AG08396 (cell line): ENCODE measurements around the gene GRP.
"Not testable (repeated sequence)": the region's sequence is repeated elsewhere in the genome, so short reads cannot be mapped to it uniquely, and the experiment has no call there.

Experiments
- DNase-seq: peaks from one replicate; pipeline ENCODE4 v3.0.0; 2012; ENCODE audit warnings: low spot score, mixed read lengths

The GRP gene

DNA sequence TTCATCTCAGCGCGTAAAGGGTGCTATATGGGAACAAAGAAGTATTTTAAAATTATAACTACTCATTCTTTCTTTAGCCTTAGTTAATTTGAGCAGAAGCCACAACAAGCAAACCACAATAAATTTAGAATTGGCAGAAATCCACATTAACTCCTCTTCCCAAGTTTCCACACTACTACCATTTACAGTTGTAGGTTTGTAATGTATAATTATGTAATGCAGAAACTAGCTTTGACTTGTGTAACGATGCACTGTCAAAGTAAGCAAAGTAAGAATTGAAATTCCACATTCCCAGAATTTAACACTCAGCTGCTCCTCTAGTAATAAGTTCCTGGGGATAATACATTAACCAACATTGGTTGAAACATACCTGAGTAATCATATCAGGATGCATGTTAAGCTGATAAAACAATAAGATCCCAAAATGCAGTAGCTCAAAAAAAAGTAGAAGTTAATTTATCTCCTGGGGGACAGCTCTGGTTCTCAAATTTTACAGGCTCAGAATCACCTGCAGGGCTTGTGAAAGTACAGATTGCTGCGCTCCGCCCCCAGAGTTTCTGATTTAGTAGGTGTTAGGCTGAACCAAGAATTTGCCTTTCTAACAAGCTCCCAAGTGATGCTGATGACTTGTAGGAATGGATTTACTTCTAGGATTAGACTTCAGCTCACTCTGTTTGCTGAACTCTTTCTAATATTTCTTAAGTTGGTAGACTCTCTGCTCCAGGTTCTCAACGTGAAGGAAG is 9.9 kb downstream of the GRP start:
- no peak for DNase-seq

DNA sequence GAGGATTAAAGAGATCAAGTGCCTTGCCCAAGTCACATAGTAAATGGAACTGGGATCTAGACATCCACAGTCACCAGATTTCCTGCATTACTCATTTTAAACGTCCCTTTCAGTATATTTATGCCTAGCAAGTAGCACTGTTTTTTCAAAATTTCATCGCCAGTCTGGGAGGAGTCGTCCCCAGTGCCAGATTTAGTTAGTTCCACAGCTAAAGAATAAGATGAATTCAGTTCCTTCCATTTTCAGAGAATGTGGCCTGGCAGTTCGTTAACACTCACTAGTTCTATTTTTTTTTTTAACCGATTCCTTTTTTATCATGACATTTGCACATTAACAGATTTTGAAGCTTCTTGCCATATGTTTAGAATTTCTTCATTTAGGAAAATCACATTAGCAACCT is 11.2 kb downstream of the GRP start:
- DNase-seq, result no peak

DNA sequence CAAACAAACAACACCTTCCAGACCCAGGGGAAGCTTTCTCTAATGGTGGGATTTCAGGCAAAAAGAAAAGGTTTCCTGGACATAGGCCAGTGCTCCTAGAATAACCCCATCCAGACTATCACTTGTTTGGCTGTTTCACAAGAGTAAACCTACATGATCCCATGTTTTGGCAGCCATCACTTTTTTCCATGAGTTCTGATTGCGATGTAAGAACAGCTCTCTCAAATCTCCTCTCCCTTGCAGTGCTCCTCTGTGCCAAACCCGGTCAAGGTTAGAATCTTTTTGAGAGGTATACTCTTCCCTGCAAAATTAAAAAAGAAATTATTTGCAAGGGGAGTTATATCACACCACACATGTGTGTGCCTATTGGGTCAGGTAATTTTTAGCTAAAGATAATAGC is 11.9 kb downstream of the GRP start:
- DNase-seq, result no peak

DNA sequence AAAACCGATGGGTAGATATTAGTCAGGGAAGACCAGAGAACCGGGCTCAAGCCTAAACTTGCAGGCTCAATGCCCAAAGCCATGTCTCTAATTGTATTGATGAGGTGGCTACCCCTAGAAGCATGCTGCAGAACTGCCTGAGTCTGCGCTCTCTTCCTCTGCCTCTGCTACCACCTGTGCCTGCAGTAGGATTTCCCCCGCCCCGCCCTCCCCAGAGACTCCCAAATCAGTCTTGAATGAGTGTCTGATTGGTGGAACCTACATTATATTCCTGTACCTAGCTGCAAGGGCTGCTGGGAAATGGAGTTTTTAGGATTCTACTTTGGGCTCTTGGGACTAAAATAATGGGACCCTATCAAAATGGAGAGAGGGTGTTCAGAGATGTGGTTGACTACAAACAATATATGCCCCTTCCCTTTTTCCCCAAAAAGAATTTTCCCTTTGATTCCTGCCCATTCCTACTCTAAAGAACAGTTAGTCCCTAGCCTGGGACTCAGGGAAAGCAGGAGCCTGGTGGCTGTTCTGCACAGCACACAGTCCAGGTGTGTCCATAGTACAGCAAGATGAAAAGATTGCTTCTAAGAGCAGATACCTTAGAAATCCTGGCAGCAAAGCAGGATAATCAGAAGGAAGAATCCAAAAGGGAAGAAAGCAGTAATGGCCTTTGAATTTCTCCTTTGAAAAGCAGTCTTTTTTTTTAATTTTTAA is 12.5 kb downstream of the GRP start:
- DNase-seq, result no peak

DNA sequence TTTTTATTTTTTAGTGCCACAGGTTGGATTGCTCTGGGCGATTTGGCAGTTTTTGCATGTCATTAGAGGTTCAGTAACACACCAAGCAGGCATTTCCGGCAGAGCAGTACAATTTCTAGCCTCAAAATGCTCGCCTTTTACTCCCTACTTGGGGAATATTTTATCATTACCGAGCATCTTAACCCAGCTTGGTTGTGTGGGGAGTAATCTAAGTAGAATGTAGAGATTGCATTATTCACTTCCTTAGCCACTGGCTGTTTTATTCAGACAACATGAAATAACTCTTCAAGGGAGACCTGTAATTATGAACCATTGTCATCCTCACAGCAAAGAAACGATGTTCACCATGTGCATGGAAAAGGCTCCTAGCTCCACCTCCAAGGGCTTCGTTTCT is 13.1 kb downstream of the GRP start:
- DNase-seq, result no peak

DNA sequence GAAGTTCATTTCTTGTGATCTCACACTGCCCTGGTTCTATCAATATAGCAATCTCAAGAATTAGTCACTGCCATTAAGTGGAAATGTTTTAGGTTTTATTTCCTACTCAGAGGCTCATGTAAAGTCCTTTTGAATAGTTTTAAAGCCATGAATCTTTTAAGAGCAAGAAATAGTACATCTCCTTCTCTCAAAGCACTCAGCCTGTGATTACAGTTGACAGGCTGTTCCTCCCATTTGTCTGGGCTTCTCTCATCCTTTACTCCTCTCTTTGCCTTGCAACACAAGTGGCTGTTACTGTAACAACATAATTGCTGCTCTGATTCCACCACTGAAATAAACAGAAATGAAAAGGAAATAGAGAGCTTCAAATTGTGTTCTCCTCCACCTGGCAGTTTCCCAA is 18.4 kb downstream of the GRP start:
- DNase-seq, result no peak

DNA sequence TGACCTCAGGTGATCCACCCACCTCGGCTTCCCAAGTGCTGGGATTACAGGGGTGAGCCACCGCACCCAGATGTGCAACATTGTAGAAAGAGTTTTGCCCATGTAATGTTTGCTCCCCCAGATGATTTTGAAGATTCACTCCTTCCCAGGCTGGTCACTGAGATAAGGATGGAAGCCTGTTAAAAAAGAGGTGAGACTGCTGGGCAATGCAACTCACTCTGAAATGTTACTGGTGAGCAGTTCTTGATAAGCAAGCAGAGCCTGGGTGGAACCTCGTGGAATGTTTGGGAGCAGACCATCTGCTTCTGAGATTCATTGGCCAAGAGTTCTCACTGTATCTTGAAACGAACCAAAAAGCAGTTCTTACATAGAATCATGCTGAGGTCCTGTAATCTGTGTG is 19.7 kb downstream of the GRP start:
- DNase-seq, result no peak

DNA sequence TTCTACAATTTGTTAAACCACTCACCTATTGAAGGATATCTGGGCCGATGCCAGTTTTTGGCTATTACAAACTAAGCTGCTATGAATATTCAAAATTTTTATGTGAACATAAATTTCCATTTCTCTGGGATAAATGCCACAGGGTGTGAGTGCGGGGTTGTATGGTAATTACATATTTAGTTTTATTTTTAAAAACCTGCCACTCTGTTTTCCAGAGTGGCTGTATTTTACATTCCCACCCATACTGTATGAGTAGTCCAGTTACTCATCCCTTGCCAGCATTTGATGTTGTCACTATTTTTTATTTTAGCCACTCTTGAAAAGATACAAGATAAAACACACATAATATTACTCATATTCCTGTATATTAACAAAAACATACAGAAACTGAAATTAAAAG is 22.9 kb downstream of the GRP start:
- DNase-seq, result no peak

DNA sequence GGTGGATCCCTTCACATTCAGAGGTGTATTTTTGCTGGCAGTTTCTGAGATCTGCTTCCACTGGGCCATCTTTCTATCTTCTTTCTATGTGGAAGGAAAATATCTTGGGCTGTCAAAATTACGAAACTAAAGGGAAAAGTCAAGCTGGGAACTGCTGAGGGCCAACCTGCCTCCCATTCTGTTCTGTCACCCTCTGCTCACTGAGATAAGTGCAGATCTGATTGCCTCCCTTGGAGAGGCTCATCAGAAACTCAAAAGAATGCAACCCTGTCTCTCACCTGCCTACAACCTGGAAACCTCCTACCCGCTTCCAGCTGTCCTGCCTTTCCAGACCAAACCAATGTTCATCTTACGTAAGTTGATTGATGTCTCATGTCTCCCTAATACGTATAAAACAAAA is 26.8 kb downstream of the GRP start:
- no peak for DNase-seq

DNA sequence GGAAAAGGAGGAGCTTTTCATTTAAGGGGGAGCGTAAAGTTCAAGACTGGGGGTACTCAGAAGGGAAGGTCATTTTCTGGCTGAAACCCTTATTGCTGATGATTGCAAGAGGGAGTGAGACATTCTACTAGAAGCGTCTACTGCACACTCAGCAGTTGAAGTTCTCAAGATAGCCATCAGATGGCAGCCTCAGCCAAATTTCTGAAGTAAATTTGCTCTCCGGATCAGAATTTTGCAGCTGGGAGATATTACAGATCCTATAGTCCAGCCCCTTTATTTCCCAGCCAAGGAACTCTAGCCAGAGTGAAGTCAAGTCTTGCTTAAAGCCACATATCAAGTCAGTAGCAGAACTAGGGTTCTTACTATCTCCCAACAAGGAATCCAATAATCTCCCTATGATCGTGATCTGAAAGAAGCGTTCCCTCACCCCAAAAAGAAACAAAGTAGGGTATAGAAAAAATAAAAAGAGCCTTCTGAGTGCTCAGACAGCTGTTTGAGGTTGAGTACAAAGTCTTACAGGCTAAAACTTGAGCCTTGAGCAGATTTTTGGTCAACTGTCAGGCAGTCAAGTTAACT is 29.3 kb downstream of the GRP start:
- DNase-seq, result peak; percentile 82

DNA sequence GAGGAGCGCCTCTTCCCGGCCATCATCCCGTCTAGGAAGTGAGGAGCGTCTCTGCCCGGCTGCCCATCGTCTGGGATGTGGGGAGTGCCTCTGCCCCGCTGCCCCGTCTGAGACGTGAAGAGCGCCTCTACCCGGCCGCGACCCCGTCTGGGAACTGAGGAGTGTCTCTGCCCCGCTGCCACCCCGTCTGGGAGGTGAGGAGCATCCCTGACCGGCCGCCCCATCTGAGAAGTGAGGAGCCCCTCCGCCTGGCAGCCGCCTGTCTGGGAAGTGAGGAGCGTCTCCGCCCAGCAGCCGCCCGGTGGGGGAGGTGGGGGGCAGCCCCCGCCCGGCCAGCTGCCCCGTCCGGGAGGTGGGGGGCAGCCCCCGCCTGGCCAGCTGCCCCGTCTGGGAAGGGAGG is 35.5 kb downstream of the GRP start:
- not testable (repeated sequence) for DNase-seq

DNA sequence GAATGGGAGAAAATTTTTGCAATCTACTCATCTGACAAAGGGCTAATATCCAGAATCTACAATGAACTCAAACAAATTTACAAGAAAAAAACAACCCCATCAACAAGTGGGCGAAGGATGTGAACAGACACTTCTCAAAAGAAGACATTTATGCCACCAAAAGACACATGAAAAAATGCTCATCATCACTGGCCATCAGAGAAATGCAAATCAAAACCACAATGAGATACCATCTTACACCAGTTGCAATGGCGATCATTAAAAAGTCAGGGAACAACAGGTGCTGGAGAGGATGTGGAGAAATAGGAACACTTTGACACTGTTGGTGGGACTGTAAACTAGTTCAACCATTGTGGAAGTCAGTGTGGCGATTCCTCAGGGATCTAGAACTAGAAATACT is 41.9 kb downstream of the GRP start:
- DNase-seq, result not testable (repeated sequence)

DNA sequence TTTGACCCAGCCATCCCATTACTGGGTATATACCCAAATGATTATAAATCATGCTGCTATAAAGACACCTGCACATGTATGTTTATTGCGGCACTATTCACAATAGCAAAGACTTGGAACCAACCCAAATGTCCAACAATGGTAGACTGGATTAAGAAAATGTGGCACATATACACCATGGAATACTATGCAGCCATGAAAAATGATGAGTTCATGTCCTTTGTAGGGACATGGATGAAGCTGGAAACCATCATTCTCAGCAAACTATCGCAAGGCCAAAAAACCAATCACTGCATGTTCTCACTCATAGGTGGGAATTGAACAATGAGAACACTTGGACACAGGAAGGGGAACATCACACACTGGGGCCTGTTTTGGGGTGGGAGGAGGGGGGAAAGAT is 42.3 kb downstream of the GRP start:
- DNase-seq, result not testable (repeated sequence)

DNA sequence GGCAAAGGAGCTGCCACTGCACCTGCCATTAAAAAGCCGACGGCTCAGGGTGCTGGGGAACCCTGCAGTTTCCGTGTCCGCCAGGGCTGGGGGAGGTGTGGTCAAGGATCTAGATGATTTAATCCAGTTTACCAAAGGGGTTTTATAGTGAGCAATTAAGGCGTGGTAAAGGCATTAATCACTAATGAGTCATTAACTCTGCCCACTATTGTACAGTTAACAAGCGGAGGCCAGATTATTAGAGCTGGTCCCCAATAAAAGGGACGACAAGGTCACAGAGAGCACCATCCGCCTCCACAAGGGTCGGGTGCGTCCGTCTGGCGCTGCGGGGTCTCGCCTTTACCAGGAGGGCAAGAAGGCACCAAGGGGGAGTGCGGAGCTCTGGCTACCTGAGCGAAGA is 43.7 kb downstream of the GRP start:
- DNase-seq, result no peak

DNA sequence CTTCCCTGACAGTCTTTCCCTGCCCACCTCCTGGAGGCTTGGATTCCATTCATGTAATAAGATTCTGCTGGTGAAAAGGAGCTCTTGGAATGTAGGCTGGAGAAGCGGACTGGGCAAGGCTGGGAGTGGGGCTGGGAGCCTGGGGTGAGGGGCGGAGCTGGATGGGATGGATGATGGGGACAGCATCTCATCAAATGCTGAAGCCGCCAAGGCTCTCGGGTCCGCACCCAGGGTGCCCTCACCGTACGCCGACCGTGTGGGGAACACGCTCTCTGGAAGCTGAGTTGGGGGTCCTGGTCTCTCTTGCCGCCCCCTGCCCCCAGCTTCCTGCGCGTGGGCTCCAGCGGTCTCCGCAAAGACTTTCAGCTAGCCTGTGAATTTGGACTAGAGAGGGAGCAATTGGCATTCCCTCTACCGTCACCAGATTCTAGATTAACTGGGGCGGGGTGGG is 44.2 kb downstream of the GRP start:
- peak; percentile 9 for DNase-seq

DNA sequence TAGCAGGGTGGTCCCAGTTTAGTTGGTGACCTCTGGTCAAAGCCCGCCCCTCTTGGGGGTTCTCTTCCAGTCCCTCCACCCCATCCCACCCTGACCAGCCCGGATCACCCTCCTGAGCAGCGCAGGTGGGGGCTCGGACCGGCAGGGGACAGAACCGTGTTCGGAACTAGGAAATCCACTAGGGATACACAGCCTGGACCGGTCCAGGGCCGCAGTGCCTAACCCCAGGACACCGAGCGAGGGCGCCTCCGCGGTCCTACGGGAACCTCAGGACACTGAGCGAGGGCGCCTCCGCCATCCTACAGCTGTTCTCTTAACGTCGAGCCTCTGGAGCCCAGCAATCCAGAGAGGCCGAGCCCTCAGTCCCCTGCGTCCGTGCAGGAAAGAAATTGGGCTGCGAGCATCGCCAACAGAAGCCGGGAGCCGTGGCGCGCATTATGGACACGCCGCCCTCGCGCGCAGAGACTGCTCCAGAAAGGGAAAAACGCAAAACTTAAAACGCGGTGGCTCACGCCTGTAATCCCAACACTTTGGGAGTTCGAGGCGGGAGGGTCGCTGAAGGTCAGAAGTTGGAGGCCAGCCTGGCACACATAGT is 44.8 kb downstream of the GRP start:
- DNase-seq, result peak; percentile 9

DNA sequence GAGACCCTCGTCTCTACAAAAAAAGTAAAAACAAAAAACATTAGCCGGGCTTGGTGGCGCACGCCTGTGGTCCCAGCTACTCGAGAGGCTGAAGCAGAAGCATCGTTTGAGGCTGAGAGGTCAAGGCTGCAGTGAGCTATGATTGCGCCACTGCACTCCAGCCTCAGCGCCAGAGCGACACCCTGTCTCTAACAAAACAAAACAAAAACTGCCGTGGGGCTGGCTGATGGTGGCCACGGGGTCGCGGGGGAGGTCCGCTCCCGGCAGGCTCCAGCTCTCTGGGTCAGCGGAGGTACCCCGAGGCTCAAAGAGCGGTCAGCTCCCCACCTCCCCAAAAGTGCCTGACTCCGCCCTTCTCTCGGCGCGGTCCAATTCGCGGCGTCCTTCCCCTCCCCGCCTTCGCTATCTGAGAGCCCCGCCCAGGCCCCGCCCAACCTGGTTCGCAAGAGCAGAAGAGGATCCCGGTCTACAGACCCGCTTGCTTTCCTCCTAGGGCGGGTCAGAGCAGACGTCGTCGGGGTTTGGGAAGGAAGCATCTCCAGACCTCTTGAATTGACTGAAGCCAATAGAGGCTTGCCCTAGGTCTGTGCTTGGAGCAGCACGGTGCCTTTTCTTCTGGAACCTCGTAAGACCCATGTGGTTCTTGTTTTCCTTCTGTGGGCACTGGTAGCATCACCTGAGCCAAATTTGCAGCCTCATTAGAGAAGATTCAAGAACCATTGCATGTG is 45.5 kb downstream of the GRP start:
- DNase-seq, result peak; percentile 19

DNA sequence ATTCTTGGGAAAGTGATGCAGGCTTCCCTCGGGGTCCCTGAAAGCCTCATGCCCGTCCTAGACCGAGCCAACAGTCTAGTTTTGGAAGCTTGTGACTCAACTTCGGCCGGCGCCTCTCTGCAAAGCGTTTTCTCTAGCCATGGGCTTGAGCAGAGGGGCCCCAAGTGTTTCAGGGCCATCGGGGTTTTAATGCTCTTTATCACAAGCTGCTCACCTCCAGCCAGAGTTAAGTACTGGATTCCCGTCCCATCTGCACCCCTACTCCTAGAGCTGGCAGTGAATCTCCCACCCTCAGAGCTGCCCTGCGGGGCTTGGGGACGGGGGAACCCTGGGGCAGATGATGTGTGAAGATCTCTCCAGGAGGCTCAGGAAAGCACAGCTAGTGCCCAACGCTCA is 46.0 kb downstream of the GRP start:
- peak; percentile 5 for DNase-seq

DNA sequence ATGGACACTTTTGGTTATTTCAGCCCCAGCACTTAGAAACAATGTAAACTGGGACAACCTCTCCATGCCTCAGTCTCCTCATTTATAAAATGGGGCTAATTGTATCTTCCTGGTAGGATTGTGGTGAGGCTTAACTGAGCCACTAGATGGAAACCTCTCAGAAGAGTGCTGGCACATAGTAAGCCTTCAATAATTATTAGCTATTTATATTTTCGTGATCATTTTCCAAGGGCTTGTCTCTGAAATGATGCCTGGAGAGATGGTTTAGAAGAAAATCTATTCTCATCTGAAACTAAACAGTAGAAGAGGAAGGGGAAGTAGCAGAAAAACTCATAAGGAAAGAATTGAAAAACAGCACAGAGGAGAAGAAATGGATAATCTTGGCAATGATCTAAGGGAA is 46.5 kb downstream of the GRP start:
- DNase-seq, result no peak

DNA sequence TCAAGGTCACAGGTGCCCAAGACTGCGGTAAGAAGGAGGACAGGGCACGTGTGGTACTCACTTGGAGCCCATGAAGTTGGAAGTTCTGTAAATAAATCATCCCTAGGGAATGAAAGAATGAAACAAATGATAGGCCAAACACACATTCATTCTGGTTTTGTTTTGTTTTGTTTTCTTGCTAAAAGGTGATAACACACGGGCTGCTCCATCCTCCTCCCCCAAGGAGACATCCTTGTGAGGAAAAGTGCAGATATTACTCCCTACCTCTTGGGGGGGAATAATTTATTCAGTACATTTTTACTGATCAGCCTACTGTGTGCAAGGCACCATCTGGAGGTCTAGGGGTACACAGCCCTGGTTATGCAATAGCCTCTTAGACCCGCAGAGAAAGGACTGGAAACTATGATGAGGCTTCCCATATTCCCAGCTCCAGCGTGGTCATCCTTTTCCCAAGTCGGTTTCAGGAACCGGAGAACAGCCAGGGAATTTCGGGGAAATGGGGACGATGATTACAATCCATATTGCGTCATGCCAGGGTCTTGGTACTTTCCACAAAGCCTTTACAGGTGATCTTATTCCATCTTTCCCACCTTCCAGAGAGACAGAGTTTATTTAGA is 47.0 kb downstream of the GRP start:
- peak; percentile 6 for DNase-seq

DNA sequence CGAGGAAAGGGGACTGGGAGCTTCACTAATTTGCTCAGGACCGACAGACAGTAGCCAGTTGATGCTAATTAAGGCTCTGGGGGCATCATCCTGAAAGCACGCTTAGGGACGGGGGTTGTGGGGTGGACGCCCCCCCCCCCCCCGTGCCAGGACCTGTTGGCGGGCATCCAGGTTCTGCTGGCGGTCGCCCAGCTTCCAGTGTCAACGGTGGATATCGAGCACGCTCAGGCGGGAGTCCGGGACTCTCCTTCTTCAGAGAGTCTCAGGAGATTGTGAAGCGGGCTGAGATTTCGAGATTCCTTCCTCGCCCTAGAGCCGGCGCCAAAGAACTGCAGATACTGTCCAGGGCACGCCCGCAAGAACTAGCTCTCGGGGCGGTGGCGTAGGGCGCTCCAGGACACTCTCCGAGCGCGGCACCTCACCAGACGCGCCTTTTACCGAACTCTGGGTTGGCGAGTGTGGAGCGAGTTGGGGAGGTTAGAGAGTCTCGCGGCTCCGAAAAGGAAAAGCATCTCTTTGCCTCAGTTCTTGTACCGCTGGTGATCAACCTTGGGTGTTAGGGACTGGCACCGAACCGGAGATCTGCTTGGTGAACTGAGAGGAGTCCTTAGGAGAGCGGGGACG is 47.7 kb downstream of the GRP start:
- DNase-seq, result peak; percentile 29
